Left ventricle myocardium inferior (tissue), 1 donor: ENCODE results near the gene C19orf85. TPM values are rescaled to one million over a fixed set of nuclear protein-coding genes. Genes with fewer than 3 reads are reported as not detected.

Source experiments
- DNase-seq: peaks from one replicate; pipeline ENCODE4 v3.0.0-alpha.2; 2020
- H3K27ac ChIP-seq: fragments of 200-600 bp; replicated peaks from 2 replicates; pipeline ENCODE4 v1.8.0; 2021
- H3K27me3 ChIP-seq: fragments of 200-600 bp; 2 replicates; pipeline ENCODE4 v1.8.0; 2021; ENCODE audit warnings: low read depth
- H3K36me3 ChIP-seq: fragments of 200-600 bp; 2 replicates; pipeline ENCODE4 v1.8.0; 2021
- H3K4me1 ChIP-seq: fragments of 200-600 bp; 2 replicates; pipeline ENCODE4 v1.8.0; 2021
- H3K4me3 ChIP-seq: fragments of 200-600 bp; 2 replicates; pipeline ENCODE4 v1.8.0; 2021; ENCODE audit warnings: mild to moderate bottlenecking, moderate library complexity
- H3K9me3 ChIP-seq: fragments of 200-600 bp; replicated peaks from 2 replicates; pipeline ENCODE4 v1.8.0; 2021
- intact Hi-C: fragments of 100-400 bp; cut with micrococcal nuclease; formaldehyde crosslinking; loops from one replicate; pipeline ENCODE4 v1.11.0; 2022
- total RNA-seq: library from RNA; stranded (reverse); fragmentation: NEBNext Ultra II Directional; extraction: Animal tissue kit (Norgen Biotek cat#: 25700); gene quantifications from one replicate; pipeline ENCODE4 v1.2.1, GENCODE V29; 2021
- TF ChIP-seq, protein P1 (sequence below): fragments of 200-600 bp; IDR thresholded peaks from 2 replicates; pipeline ENCODE4 v1.8.0; 2021; ENCODE audit warnings: antibody characterized with exemption, mild to moderate bottlenecking, borderline replicate concordance
- donor health status: DM: no; HTN: yes; CAD: no; lungs with severe emphysema.

C19orf85 gene
- total RNA-seq, 1 donor from 2014 or later = not detected

GRCh38 chr19:55481794-55482155 is 17.2 kb upstream of the C19orf85 start:
- no peak overlapping the region for H3K4me3 ChIP-seq
- no peaks in the 10 kb centered on the region for H3K27me3 ChIP-seq
- no peak for DNase-seq
- TF ChIP-seq, protein P1, sequence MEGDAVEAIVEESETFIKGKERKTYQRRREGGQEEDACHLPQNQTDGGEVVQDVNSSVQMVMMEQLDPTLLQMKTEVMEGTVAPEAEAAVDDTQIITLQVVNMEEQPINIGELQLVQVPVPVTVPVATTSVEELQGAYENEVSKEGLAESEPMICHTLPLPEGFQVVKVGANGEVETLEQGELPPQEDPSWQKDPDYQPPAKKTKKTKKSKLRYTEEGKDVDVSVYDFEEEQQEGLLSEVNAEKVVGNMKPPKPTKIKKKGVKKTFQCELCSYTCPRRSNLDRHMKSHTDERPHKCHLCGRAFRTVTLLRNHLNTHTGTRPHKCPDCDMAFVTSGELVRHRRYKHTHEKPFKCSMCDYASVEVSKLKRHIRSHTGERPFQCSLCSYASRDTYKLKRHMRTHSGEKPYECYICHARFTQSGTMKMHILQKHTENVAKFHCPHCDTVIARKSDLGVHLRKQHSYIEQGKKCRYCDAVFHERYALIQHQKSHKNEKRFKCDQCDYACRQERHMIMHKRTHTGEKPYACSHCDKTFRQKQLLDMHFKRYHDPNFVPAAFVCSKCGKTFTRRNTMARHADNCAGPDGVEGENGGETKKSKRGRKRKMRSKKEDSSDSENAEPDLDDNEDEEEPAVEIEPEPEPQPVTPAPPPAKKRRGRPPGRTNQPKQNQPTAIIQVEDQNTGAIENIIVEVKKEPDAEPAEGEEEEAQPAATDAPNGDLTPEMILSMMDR = no peak
- H3K27ac ChIP-seq = no peak overlapping the region
- peaks cover 66% of the 10 kb centered on the region for H3K4me1 ChIP-seq
- peaks cover 25% of the 10 kb centered on the region for H3K36me3 ChIP-seq
- H3K9me3 ChIP-seq = no peaks in the 10 kb centered on the region
- intact Hi-C loops = no loop called here

DNA sequence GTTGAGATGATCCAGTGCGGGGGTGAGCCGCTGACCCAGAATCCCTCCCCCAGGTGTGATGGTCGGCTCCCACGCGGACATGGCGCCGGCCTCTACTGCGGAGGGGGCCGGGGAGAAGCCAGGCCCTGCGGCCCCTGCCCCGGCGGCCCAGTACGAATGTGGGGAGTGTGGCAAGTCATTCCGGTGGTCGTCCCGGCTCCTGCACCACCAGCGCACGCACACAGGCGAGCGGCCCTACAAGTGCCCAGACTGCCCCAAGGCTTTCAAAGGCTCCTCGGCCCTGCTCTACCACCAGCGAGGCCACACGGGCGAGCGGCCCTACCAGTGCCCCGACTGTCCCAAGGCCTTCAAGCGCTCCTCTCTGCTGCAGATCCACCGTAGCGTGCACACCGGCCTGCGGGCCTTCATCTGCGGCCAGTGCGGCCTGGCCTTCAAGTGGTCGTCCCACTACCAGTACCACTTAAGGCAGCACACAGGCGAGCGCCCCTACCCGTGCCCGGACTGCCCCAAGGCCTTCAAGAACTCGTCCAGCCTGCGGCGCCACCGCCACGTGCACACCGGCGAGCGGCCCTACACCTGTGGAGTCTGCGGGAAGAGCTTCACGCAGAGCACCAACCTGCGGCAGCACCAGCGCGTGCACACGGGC is 16.7 kb upstream of the C19orf85 start:
- Histone ChIP-seq H3K4me3 (no peak overlapping the region), H3K4me1 (peaks cover 61% of the 10 kb centered on the region), H3K27me3 (no peaks in the 10 kb centered on the region), H3K27ac (no peak overlapping the region), H3K36me3 (peaks cover 25% of the 10 kb centered on the region), H3K9me3 (no peaks in the 10 kb centered on the region)
- DNase-seq = no peak
- TF ChIP-seq, protein P1 = no peak
- intact Hi-C loops = no loop called here

DNA sequence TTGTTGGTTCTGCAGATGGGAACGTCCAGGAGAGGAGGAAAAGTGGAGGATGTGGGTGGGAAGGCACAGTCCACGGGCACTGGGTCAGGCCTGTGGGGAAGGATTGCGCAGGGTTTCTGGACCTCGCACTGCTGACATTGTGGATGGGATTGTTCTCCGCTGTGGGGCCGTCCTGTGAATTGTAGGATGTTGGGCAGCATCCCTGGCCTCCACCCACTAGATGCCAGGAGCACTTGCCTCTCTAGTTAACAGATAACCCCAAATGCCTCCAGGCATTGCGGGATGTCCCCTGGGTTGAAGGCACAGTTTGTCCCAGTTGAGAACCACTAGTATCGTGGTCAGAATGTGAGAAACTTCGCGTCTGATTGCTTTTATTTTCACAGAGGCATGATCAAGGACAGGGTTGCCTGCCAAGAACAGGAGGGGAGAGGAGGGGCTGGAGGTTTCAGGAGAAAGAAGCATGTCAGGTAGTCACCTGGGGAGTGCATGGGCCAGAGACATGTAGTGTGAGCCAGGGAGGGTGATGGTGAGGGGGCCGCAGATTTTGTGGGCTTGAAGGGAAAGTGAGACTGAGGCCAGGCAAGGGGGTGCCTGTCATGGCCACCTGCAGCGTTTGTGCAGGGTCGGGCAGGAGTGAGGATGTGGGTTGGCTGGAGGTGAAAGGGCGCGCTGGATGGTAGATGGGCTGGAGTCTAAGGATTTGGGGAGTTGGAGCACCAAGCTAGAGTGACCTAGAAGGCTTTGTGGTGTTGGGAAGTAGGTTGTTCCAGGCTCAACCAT is 15.1 kb upstream of the C19orf85 start:
- H3K4me3 ChIP-seq = no peak overlapping the region
- no peaks in the 10 kb centered on the region for H3K9me3 ChIP-seq
- H3K4me1 ChIP-seq = peaks cover 51% of the 10 kb centered on the region
- no peaks in the 10 kb centered on the region for H3K27me3 ChIP-seq
- no peak overlapping the region for H3K27ac ChIP-seq
- TF ChIP-seq, protein P1 = no peak
- intact Hi-C loops = no loop called here
- no peak for DNase-seq
- H3K36me3 ChIP-seq = peaks cover 25% of the 10 kb centered on the region

GRCh38 chr19:55479045-55479444 is 14.5 kb upstream of the C19orf85 start:
- Histone ChIP-seq H3K4me3 (no peak overlapping the region), H3K27ac (no peak overlapping the region), H3K9me3 (no peaks in the 10 kb centered on the region), H3K27me3 (no peaks in the 10 kb centered on the region), H3K4me1 (peaks cover 45% of the 10 kb centered on the region), H3K36me3 (peaks cover 25% of the 10 kb centered on the region)
- TF ChIP-seq, protein P1 = no peak
- intact Hi-C loops = no loop called here
- DNase-seq = no peak

DNA sequence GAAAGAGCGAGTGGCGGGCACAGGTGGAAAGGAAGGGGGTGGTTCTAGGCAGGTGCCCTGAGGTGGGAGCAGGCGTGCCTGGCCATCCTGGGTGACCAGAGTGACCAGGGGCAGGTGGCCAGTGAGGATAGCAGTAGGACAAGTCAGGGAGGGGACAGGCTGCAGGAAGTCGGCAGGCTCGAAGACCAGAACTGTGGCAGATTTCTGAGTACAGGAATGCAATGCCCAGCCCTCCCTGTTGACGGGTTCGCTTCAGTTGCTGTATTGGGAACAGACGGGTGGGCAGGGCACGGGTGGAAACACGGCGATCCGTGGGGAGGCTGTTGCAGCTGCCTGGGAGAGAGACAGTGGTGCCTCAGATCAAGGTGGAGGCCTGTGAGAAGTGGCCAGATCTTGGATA is 13.8 kb upstream of the C19orf85 start:
- Histone ChIP-seq H3K4me3 (no peak overlapping the region), H3K4me1 (peaks cover 38% of the 10 kb centered on the region), H3K36me3 (peaks cover 19% of the 10 kb centered on the region), H3K9me3 (no peaks in the 10 kb centered on the region), H3K27me3 (no peaks in the 10 kb centered on the region), H3K27ac (no peak overlapping the region)
- DNase-seq = no peak
- intact Hi-C loops = no loop called here
- TF ChIP-seq, protein P1 = no peak
